ENCODE measurements around the gene PLCH2.
"Not testable (repeated sequence)": the region's sequence is repeated elsewhere in the genome, so short reads cannot be mapped to it uniquely, and the experiment has no call there.

Gene PLCH2, protein sequence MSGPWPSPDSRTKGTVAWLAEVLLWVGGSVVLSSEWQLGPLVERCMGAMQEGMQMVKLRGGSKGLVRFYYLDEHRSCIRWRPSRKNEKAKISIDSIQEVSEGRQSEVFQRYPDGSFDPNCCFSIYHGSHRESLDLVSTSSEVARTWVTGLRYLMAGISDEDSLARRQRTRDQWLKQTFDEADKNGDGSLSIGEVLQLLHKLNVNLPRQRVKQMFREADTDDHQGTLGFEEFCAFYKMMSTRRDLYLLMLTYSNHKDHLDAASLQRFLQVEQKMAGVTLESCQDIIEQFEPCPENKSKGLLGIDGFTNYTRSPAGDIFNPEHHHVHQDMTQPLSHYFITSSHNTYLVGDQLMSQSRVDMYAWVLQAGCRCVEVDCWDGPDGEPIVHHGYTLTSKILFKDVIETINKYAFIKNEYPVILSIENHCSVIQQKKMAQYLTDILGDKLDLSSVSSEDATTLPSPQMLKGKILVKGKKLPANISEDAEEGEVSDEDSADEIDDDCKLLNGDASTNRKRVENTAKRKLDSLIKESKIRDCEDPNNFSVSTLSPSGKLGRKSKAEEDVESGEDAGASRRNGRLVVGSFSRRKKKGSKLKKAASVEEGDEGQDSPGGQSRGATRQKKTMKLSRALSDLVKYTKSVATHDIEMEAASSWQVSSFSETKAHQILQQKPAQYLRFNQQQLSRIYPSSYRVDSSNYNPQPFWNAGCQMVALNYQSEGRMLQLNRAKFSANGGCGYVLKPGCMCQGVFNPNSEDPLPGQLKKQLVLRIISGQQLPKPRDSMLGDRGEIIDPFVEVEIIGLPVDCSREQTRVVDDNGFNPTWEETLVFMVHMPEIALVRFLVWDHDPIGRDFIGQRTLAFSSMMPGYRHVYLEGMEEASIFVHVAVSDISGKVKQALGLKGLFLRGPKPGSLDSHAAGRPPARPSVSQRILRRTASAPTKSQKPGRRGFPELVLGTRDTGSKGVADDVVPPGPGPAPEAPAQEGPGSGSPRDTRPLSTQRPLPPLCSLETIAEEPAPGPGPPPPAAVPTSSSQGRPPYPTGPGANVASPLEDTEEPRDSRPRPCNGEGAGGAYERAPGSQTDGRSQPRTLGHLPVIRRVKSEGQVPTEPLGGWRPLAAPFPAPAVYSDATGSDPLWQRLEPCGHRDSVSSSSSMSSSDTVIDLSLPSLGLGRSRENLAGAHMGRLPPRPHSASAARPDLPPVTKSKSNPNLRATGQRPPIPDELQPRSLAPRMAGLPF (N-terminal part only)

DNA sequence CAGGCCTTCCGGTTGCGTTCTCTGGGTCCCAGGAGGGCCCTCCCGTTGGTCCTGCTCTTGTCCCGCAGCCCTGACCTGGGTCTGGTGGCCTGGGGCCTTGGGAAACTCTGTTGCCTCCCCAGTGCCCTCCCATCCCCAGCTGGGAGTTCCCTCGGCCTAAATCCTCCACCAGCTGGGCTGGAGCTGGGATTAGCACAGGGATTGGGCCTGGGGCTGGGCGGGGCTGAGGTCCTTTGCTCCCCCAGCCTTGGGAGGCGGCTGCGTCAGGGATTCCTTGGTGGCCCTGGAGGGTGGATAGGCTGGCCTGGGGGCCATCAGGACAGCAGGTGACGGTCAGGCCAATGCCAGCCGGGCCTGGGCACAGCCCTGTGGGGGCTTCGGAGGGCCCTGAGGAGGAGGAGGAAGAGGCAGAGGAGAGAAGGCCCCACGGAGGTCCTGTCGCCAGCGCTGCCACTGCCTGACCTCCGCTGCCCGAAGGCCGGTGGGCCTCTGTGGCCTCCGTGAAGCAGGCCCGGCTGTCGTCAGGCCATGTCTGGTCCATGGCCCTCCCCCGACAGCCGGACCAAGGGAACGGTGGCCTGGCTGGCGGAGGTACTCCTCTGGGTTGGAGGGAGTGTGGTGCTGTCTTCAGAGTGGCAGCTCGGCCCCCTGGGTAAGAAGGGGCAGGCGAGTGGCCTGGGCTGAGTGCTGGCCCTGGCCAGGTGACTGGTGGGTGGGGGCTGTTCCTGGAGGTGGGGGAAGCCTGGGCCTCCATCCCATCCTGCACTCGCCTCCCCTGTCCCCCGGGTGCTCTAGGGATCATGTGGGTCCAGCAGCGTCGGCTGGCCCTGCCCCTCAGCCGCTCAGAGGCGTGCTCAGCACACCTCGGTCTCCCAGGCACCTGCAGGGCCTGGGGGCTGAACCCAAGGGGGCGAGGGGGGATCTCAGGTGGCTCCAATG lies at the start of gene PLCH2:
Gene PLCH2 (plus strand): TSS at position 229 of the 939 bp plus-strand sequence. CDS start 300 bp downstream, at position 529.
- no peak for DNase-seq (ENCODE audit: low read depth)

DNA sequence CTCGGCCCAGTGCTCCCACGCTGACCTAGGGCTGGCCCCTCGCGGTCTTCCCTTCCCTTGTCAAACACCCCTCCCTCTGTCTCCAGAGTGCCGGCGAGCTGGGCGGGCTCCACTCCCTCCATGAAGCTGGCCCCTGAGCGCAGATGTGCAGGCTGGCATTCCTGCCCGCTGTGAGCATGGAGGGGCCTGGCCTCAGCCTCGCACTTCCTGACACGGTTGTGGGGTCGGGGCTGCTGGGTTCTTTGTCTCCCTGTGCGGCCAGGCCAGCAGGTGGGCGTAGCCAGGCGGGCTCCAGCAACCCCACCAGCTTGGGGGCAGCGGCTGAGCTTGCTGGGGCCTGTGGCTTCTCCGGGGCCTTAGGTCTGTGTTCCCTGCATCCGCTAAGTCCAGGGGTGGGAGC lies 49.5 kb upstream of the PLCH2 start:
- DNase-seq (ENCODE audit: low read depth) = no peak

DNA sequence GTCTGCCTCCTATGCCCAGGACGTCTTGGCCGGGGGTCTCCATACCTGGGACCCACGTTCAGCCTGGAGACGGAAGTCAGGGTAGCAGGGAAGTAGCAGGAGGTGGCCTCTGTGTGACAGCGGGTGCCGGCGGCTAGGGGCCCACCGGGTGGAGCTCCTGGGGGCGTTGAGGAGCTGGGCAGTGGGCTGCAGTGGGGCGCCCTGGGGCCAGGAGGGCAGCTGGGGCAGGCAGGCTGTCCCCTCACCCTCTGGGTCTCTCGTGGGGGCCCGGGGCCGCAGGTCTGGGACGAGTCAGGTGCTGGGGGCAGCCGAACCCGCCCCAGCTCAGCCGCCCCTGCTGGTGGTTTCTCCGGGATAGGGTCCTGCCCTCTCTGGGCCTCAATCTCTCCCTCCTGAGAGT lies 49.0 kb upstream of the PLCH2 start:
- DNase-seq (ENCODE audit: low read depth) = no peak

DNA sequence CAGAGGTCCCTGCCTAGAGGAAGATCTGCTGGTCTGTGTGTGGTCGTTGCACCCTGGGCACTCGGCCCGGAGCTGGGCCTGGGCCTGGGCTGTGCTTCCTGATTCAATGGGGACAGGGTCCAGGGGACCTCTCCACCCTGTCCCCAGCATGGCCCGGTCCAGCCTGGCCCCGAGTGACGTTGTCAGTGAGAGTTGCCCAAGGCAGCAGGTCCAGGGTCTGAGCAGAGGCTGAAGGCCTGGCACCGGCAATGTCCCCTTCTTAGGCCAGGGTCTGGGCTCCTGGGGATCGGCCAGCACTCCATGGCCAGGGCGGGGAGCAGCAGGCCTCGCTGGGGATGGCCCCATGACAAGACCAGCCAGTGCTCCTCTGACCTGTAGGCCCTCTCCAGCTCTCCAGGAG lies 48.1 kb upstream of the PLCH2 start:
- DNase-seq (ENCODE audit: low read depth) = no peak

DNA sequence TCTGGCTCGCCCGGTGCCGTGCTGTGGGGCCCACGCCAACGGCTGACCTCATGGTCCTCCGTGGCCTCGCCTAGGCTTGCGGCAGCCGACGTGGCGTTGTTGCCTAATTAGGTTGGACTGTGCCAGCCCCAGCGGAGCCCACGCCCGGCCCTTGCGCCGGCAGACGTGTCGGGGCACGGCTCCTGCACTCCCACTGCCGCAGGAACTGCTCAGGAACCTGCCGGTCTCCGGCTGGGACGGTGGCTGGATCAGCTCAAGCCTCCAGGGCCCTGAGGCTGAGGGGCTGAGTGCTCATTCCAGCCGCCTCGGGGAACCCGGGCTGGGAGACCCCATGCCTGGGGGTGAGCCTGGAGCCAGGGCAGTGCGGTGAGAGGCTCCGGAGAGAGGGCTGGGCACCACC lies 47.6 kb upstream of the PLCH2 start:
- no peak for DNase-seq (ENCODE audit: low read depth)

DNA sequence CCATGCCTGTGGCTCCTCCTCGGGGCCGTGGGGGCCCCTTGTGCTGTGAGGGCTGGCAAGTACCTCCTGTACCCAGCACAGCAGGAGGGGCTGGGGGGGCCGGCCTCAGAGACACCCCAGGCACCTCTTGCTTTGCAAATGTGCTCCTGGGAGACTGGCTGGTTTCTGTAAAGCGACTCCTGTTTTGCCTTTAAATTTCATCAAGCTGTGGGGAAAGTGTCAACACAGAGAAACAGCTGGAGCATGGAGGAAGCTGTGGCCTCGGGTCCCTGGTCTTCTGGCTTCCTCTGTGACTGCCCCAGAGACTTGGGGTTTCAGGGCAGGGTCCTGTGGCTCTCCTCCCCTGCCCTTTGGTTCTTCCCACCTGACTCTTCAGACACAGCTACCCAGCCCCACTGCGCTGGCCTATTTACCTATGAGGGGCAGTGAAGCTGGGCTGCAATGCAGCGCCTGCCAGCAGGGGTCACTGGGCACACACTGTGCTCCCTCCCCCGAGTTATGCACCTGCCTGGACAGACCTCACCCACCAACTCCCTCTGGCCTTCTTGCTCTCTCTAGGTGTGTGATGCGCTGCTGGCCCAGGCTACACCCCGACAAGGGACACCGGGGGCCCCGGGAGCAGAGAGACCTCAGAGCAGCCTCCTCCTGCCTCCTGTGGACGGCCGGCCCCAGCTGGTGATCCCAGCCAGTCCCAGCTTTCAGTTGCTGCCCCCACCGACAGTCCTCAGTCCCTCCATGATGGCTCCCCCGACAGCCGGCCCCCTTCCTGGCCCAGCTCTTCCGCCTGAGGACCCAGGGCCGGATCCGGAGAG lies 46.1 kb upstream of the PLCH2 start:
- DNase-seq (ENCODE audit: low read depth) = no peak

DNA sequence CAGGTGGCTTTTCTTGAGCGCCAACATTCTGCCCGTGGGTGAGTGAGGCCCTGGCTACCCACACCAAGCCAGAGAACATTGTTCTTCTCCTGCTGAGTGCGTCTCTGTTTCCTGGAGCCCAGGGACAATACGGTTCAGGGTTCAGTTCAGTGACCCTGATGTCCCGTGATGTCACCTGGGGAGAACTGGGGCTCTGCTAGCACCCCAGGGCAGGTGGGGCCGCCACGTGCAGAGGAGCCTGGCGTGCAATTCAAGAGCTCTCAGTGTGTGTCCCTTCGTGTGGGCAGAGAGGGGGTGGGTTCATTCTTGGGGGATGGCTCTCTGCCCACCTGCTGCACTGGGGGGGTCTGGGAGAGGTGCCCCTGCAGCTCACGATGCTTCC lies 45.5 kb upstream of the PLCH2 start:
- no peak for DNase-seq (ENCODE audit: low read depth)

DNA sequence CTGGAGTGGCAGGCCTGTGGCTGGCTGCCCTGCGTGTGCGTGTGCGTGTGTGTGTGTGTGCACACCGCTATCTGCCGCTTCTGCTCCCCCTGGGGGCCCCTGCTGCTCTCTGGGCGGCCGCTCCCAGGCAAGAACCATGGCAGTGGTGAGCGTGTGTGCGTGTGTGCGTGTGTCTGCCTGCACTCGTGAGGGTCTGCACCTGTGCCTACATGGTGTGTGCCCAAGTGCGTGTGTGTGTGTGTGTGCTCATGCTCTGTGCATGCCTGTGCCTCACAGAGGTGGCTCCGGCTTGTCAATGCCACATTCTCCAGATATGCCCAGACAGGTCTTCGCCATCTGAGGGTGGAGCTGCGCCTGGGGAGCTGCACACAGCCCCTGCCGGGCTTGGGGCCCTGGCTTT lies 45.0 kb upstream of the PLCH2 start:
- DNase-seq (ENCODE audit: low read depth) = no peak

DNA sequence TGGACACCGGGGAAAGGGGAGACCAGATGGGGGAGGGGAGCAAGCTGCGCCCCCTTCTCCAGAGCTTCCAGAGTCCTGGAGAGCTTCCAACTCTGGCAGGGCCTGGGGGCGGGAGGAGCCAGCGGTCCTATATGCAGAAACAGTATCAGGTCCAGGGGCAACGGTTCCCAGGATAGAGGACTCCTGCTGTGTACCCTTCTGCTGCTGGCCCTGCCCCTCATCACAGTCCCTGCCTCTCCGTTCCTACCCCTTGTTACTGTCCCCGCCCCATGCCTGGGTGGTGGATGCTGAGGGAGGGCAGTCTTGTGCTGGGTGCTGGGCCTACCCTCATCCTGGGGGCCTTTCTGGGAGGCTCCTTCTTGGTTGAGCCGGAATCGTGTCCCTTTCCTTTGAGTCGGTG lies 44.6 kb upstream of the PLCH2 start:
- no peak for DNase-seq (ENCODE audit: low read depth)

DNA sequence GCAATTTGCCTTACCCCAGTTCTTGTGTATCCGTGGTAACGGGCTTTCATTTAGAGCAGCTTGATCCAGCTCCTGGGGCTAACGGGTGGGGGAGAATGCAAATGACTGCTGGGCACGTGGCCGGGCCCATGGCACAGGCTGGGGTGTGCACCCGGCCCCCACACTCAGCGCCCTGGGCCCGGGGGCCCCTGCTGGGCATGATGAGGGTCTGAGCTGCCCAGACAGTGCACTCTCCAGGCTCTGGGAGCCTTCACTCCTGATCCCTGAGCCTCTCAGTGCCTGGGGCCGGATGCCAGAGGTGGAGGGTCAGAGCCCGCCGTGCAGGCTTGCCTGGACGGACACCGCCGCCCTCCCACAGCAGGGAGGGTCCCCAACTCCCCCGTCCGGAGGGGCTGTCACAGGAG lies 43.6 kb upstream of the PLCH2 start:
- no peak for DNase-seq (ENCODE audit: low read depth)

DNA sequence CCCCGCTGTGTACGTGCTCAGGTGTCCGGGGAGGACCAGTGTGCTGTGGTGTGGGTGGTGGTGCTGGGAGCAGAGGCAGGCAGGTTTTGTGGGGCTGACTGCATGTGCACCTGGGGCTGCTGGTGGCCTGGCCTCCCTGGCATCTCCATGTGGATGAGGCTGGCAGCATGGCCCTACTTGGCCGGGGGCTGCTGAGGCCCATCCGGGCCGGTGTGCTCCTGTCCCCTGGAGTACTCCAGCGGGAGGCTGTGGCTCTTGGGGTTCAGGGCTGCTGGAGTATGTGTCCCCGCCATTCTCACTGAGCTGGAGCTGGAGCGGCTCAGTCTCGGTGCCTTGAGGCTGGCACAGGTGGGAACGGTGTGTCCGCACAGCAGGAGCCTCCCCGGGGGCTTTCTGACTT lies 42.9 kb upstream of the PLCH2 start:
- no peak for DNase-seq (ENCODE audit: low read depth)

DNA sequence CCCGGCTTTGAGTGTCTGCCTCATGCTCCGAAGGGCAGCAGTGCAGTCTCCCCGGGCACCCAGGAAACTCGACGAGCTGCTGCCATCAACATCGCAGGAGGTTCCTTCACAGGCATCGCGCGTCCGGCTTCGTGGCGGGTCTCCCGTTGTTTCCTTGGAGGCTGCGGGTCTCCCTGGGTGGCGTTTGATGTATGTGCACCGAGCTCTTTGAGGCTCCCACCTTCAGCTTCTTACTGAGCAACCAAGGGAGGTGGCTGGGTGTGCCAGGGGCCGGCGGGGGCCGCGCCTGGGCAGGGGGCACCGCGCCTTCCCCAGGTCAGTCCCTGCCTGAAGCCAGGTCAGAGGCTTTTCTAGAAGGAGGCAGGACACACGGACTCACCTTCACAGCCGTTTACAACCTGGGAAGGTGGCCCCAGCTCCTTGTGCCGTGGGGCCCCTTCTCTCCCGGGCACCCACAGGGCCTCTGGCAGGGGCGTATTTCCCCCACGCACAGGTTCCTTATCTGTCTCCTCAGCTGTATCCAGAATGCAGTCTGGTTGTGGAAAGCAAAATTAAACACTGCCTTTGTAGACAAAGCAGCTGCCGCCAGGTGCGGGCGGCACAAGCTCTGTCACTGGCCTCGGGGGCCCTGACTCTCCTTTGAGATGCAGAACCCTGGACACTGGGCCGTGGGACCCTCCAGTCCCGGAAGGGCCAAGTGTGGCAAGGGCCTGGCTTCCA lies 42.0 kb upstream of the PLCH2 start:
- DNase-seq (ENCODE audit: low read depth) = no peak

DNA sequence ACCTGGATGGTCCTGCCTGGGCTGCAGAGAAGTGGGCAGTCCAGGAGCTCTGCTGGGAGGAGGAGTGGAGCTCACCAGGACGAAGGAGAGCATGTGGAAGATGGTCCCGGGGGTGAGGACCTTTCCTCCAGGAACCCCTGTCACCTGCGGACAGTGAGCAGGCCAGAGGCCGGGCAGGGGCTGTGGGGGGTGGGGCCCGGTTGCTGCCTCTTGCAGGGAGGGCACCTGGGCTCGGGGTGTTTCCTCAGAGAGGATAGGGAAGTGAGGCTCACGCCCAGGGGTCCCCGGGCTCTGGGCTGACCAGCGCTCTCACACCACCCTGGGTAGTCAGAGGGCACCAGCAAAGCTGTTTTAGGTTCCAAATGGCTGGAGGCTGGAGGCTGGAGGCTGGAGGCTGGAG lies 41.0 kb upstream of the PLCH2 start:
- no peak for DNase-seq (ENCODE audit: low read depth)

DNA sequence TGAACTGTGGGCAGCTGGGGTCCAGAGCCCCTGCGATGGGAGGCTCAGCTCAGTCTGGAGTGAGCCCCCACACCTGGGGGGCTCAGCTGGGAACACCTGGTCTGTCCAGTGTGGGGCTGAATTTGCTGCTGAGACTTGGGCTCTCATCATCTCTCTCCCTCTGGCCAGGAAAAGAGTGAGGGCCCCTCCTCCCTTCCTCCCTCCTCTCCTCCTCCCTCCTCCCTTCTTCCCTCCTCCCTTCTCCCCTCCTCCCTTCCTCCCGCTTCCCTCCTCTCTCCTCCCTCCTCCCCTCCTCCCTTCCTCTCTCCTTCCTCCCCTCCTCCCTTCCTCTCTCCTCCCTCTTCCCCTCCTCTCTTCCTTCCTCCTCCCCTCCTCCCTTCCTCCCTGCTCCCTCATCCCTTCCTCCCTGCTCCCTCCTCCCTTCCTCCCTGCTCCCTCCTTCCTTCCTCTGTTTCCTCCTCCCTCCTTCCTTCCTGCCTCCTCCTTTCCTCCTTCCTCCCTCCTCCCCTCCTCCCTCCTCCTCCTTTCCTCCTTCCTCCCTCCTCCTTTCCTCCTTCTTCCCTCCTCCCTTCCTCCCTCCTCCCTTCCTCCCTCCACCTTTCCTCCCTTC lies 40.2 kb upstream of the PLCH2 start:
- DNase-seq (ENCODE audit: low read depth) = no peak

DNA sequence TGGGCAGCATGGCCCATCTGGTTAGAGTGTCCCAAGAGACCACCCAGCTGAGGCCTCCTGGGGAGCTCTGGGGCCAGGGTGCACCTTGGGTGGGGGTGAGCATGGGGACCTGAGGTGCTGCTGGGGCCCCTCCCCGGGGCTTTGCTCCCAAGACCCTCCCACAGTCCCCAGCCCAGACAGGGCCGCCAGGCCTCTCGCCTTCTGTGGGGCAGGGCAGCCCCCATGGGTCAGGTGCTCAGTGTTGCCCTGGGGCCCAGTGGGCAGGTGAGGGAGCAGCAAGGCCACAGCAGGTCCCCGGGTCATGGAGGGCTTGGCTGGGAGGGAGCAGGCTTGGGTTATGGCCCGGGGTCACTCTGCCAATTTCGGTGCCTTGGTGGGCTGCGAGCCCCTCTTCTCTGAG lies 39.2 kb upstream of the PLCH2 start:
- DNase-seq (ENCODE audit: low read depth) = no peak

DNA sequence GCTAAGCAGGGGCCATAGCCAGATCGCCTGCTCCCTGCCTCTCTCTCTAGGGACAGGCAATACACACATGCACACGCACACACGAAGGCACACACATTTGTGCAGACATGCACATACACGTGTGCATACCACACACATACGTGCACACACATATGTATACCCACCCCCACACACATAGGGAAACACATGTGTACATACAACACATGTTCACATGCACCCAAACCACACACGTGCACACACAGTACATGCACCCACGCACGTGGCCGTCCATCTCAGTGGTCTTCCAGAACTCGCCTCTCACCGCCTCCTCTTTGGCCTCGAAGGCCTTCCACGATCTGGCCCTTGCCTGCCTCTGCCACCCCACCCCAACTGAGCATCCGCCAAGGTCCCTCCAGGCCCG lies 38.5 kb upstream of the PLCH2 start:
- DNase-seq (ENCODE audit: low read depth) = no peak

DNA sequence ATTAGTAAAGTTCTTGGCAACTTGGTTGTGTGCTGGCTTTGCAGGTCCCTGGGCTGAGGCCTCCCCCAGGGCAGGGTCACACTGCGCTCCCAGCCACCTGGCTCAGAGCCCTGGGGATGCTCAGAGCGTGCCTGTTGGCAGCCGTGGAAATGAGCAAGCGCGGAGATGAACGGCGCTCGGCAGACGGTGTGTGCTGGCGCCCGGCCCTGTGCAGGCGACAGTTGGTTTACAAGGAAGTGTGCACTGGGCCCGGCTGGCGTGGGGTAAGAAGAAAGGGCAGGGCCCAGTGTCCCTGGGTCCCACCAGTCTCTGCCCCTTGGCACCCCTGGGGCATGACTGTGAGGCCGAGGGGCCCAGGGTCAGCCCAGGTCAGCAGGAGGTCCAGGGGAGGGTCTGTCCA lies 38.1 kb upstream of the PLCH2 start:
- DNase-seq (ENCODE audit: low read depth) = no peak

DNA sequence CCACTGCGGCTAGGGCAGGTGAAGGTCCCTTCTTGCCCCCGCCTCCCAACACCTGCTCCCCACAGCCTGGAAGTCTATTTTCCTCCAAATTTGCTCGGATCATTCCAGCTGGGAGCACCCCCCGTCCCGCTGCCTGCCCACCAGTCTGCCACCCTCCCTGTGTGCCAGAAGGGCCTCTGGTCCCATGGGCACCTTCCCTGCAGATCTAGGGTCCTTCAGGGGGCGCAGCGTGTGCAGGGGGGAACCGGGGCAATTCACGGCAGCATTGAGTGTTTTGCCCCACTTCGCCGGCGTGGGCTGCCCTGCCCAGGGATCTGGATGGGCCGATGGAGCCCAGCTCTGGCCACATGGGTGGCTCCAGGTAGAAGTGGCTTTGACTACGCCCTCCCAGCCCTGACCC lies 37.4 kb upstream of the PLCH2 start:
- no peak for DNase-seq (ENCODE audit: low read depth)

DNA sequence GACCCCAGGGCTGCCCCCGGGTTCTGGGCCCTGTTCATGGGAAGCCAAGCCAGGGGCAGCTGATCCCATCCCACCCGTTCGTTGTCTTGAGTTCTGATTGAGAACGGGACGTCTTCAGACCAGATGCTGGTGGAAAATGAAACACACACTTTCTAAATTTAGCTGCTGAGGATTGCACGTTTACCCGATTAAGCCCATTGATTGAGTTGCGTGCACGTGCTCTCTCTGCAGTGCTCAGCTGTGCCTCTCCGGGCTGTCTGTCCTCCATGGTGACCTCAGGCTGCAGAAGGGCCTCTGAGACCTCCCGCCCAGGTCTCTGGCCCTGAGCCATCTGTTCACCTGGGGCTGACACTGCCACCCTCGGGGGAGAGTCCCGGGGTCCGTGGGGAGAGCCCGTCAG lies 36.7 kb upstream of the PLCH2 start:
- no peak for DNase-seq (ENCODE audit: low read depth)

DNA sequence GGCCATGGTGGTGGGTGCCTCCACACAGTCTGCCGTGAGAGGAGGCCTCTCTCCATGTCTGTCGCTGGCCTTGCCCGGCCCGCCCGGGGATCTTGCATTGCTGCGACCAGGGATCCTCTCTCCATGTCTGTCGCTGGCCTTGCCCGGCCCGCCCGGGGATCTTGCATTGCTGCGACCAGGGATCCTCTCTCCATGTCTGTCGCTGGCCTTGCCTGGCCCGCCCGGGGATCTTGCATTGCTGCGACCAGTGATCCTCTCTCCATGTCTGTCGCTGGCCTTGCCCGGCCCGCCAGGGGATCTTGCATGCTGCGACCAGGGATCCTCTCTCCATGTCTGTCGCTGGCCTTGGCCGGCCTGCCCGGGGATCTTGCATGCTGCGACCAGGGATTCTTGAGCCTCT lies 35.7 kb upstream of the PLCH2 start:
- DNase-seq (ENCODE audit: low read depth) = not testable (repeated sequence)
